ENCODE measurements around the gene KLHL5. TPM values are rescaled to one million over a fixed set of nuclear protein-coding genes. Genes with fewer than 3 reads are reported as not detected.

Gene KLHL5
- total and polyA plus RNA-seq, 5 donors from 2014 or later = 6.8 to 21.5 (median 8.2) TPM

GRCh38 chr4:39166177-39166576 lies 104.1 kb downstream of the KLHL5 start:
- no peaks in the 10 kb centered on the region for H3K4me1 ChIP-seq (ENCODE audit: control insufficient read depth, insufficient read depth, low read length, poor library complexity, severe bottlenecking)
- DNase-seq = no peak
- Mint-ChIP-seq H3K4me1 (no peaks in the 10 kb centered on the region), H3K27ac (peak overlapping the region in 1 of 3 donors; percentile 26), H3K36me3 (no peaks in the 10 kb centered on the region), H3K4me3 (no peak overlapping the region), H3K9me3 (peaks cover 0 to 6% (median 0%) of the 10 kb centered on the region in 7 donors), H3K27me3 (peaks cover 22% of the 10 kb centered on the region)
- no peaks in the 10 kb centered on the region for H3K36me3 ChIP-seq (ENCODE audit: control insufficient read depth, insufficient read depth, low read length)
- no peaks in the 10 kb centered on the region for H3K9me3 ChIP-seq (ENCODE audit: control insufficient read depth in 2 of 2, low read length in 2 of 2)
- no peaks in the 10 kb centered on the region for H3K27me3 ChIP-seq (ENCODE audit: control insufficient read depth, insufficient read depth, low read length)
- H3K27ac ChIP-seq (ENCODE audit: insufficient read depth, low read length, poor library complexity, severe bottlenecking) = no peak overlapping the region
- ATAC-seq (ENCODE audit: low read depth in 2 of 2) = no peak
- H3K4me3 ChIP-seq (ENCODE audit: low read depth, low read length) = no peak overlapping the region

- peaks cover 27% of the 10 kb centered on the region for H3K27me3 Mint-ChIP-seq
- no peak for ATAC-seq (ENCODE audit: low read depth in 2 of 2)
- Histone ChIP-seq H3K9me3 (ENCODE audit: control insufficient read depth in 2 of 2, low read length in 2 of 2) (no peaks in the 10 kb centered on the region), H3K27me3 (ENCODE audit: control insufficient read depth, insufficient read depth, low read length) (no peaks in the 10 kb centered on the region), H3K27ac (ENCODE audit: insufficient read depth, low read length, poor library complexity, severe bottlenecking) (no peak overlapping the region), H3K36me3 (ENCODE audit: control insufficient read depth, insufficient read depth, low read length) (no peaks in the 10 kb centered on the region), H3K4me3 (ENCODE audit: low read depth, low read length) (no peak overlapping the region), H3K4me1 (ENCODE audit: control insufficient read depth, insufficient read depth, low read length, poor library complexity, severe bottlenecking) (no peaks in the 10 kb centered on the region)
- H3K36me3 Mint-ChIP-seq = no peaks in the 10 kb centered on the region
- H3K9me3 Mint-ChIP-seq = peaks cover 0 to 9% (median 0%) of the 10 kb centered on the region in 7 donors
- no peak for DNase-seq
- no peaks in the 10 kb centered on the region for H3K4me1 Mint-ChIP-seq
- H3K27ac Mint-ChIP-seq = no peak overlapping the region
- H3K4me3 Mint-ChIP-seq = no peak overlapping the region
Measured at GRCh38 chr4:39166669-39167068, 104.6 kb downstream of the KLHL5 start.

GRCh38 chr4:39169426-39169825 lies 107.4 kb downstream of the KLHL5 start:
- H3K27me3 ChIP-seq (ENCODE audit: control insufficient read depth, insufficient read depth, low read length) = peaks cover 2% of the 10 kb centered on the region
- peaks cover 32% of the 10 kb centered on the region for H3K27me3 Mint-ChIP-seq
- no peak overlapping the region for H3K27ac ChIP-seq (ENCODE audit: insufficient read depth, low read length, poor library complexity, severe bottlenecking)
- no peak overlapping the region for H3K4me3 ChIP-seq (ENCODE audit: low read depth, low read length)
- H3K4me1 Mint-ChIP-seq = no peaks in the 10 kb centered on the region
- H3K27ac Mint-ChIP-seq = no peak overlapping the region
- H3K36me3 ChIP-seq (ENCODE audit: control insufficient read depth, insufficient read depth, low read length) = no peaks in the 10 kb centered on the region
- no peaks in the 10 kb centered on the region for H3K4me1 ChIP-seq (ENCODE audit: control insufficient read depth, insufficient read depth, low read length, poor library complexity, severe bottlenecking)
- H3K4me3 Mint-ChIP-seq = no peak overlapping the region
- ATAC-seq (ENCODE audit: low read depth in 2 of 2) (no peak), DNase-seq (no peak)
- H3K9me3 Mint-ChIP-seq = peaks cover 0 to 11% (median 0%) of the 10 kb centered on the region in 7 donors
- H3K36me3 Mint-ChIP-seq = no peaks in the 10 kb centered on the region
- H3K9me3 ChIP-seq (ENCODE audit: control insufficient read depth in 2 of 2, low read length in 2 of 2) = no peaks in the 10 kb centered on the region

- Histone ChIP-seq H3K27me3 (ENCODE audit: control insufficient read depth, insufficient read depth, low read length) (peaks cover 2% of the 10 kb centered on the region), H3K27ac (ENCODE audit: insufficient read depth, low read length, poor library complexity, severe bottlenecking) (no peak overlapping the region), H3K9me3 (ENCODE audit: control insufficient read depth in 2 of 2, low read length in 2 of 2) (no peaks in the 10 kb centered on the region), H3K4me1 (ENCODE audit: control insufficient read depth, insufficient read depth, low read length, poor library complexity, severe bottlenecking) (no peaks in the 10 kb centered on the region), H3K4me3 (ENCODE audit: low read depth, low read length) (no peak overlapping the region), H3K36me3 (ENCODE audit: control insufficient read depth, insufficient read depth, low read length) (no peaks in the 10 kb centered on the region)
- ATAC-seq (ENCODE audit: low read depth in 2 of 2) (no peak), DNase-seq (no peak)
- H3K27ac Mint-ChIP-seq = no peak overlapping the region
- no peak overlapping the region for H3K4me3 Mint-ChIP-seq
- no peaks in the 10 kb centered on the region for H3K36me3 Mint-ChIP-seq
- no peaks in the 10 kb centered on the region for H3K4me1 Mint-ChIP-seq
- peaks cover 0 to 11% (median 0%) of the 10 kb centered on the region in 7 donors for H3K9me3 Mint-ChIP-seq
- peaks cover 39% of the 10 kb centered on the region for H3K27me3 Mint-ChIP-seq
Measured at GRCh38 chr4:39170301-39170700, 108.3 kb downstream of the KLHL5 start.

Other genes with a start within 250 kb of the KLHL5 start
- gene TLR6, start 205.4 kb upstream of the KLHL5 start, total RNA-seq = 2.2 TPM
- 1 to 10 TPM in 1 of 4 donors, under 1 TPM in 3; 0.39 to 2.3 (median 0.82) TPM for gene TLR6, start 205.4 kb upstream of the KLHL5 start, polyA plus RNA-seq
- not detected for gene FAM114A1, start 194.4 kb upstream of the KLHL5 start, total RNA-seq
- gene FAM114A1, start 194.4 kb upstream of the KLHL5 start, polyA plus RNA-seq = not detected
- 14.2 TPM for gene TMEM156, start 29.8 kb upstream of the KLHL5 start, total RNA-seq
- gene TMEM156, start 29.8 kb upstream of the KLHL5 start, polyA plus RNA-seq = 10 to 100 TPM in 3 of 4 donors, 1 to 10 TPM in 1; 8.4 to 24.3 (median 22.8) TPM
- gene WDR19, start 120.3 kb downstream of the KLHL5 start, total RNA-seq = 12.1 TPM
- 1 to 10 TPM; 1.7 to 2.7 (median 2.6) TPM for gene WDR19, start 120.3 kb downstream of the KLHL5 start, polyA plus RNA-seq

All from CD4-positive, CD25-positive, alpha-beta regulatory T cell (primary cell).